IPS-20b (cell line): ENCODE results near the gene GLRX5.

Experiments
- H3K27ac ChIP-seq: one replicate; pipeline ENCODE4 v1.5.1; 2013; ENCODE audit warnings: low read length
- H3K27me3 ChIP-seq: 2 replicates; pipeline ENCODE4 v1.6.1; 2013; ENCODE audit warnings: mild to moderate bottlenecking, low read length, inconsistent platforms; ENCODE audit not compliant: insufficient read depth
- H3K36me3 ChIP-seq: 2 replicates; pipeline ENCODE4 v1.6.1; 2013; ENCODE audit warnings: low read depth, mild to moderate bottlenecking, inconsistent platforms, low read length, moderate library complexity; ENCODE audit not compliant: insufficient read depth
- H3K4me1 ChIP-seq: 2 replicates; pipeline ENCODE4 v1.6.1; 2013; ENCODE audit warnings: mild to moderate bottlenecking, control low read depth, inconsistent platforms, low read length, moderate library complexity; ENCODE audit not compliant: insufficient read depth
- H3K4me3 ChIP-seq: 2 replicates; pipeline ENCODE4 v1.5.1; 2013; ENCODE audit warnings: mild to moderate bottlenecking, low read length, inconsistent platforms
- H3K9ac ChIP-seq: 2 replicates; pipeline ENCODE4 v1.6.1; 2013; ENCODE audit warnings: low read depth, mild to moderate bottlenecking, inconsistent platforms, low read length, moderate library complexity
- H3K9me3 ChIP-seq: 2 replicates; pipeline ENCODE4 v1.6.1; 2013; ENCODE audit warnings: mild to moderate bottlenecking, low read depth, low read length, inconsistent platforms; ENCODE audit not compliant: insufficient read depth

GLRX5 gene

DNA sequence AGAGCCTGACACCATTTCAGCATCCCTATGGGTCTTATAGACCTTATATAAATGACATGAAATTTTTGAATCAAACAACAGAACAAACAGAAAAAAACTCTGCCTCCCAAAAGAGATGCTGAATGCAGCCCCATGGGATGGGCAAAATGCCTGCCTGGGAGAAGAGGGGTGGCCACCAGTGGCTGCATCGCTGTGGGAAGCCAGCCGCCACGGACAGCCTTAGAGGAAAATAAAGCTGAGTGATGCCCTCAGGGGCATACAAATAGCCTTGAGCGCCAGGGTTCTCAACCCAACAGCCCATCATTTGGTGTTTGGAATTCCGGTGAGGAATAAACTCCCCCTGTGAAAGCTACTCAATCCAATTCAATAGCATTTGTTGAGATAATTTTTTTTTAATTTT is 41.3 kb upstream of the GLRX5 start:
- H3K36me3 ChIP-seq = no peaks in the 10 kb centered on the region

DNA sequence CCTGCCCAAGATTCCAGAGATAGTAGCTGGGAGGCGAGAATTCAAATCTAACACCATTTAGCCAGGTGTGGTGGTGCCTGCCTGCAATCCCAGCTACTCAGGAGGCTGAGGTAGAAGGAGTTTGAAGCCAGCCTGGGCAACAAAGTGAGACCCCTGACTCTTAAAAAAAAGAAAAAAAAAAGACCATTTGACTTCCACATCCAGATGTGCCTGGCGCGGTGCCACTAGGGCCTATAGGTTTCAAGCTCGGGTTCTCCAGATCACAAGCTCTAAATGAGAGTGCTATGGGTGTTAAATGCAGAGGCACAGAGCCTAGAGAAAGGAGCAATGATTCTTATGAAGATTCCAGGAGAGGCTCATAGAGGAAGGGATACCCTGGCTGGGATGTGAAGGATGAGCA is 40.9 kb upstream of the GLRX5 start:
- no peaks in the 10 kb centered on the region for H3K36me3 ChIP-seq
- H3K4me1 ChIP-seq = no peaks in the 10 kb centered on the region

More for the DNA sequence above, 41.3 kb upstream of the GLRX5 start:
- no peak overlapping the region for H3K27ac ChIP-seq
- no peaks in the 10 kb centered on the region for H3K4me1 ChIP-seq
- no peak overlapping the region for H3K4me3 ChIP-seq
- no peaks in the 10 kb centered on the region for H3K9me3 ChIP-seq
- no peak overlapping the region for H3K9ac ChIP-seq
- H3K27me3 ChIP-seq = no peaks in the 10 kb centered on the region

DNA sequence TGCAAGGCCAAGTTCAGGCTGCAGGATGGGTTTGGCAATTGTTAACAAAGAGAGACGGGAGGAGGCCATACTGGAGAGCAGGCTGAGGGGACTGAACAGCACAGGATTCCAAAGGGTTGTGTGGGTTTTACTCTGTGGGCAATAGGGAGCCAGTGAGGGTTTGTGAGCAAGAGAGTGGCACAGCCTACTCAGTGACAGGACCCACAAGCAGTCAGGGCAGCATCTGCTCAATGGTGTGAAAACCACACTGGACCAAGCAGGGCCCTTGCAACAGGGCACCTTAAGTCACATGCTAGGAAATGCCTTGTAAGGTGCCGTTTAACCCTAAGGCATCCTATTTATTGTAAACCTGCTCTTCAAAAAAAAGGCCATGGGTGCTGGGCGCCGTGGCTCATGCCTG is 40.4 kb upstream of the GLRX5 start:
- no peak overlapping the region for H3K9ac ChIP-seq
- H3K27me3 ChIP-seq = no peaks in the 10 kb centered on the region
- no peaks in the 10 kb centered on the region for H3K4me1 ChIP-seq
- H3K9me3 ChIP-seq = no peaks in the 10 kb centered on the region
- no peak overlapping the region for H3K4me3 ChIP-seq
- H3K27ac ChIP-seq = no peak overlapping the region
- no peaks in the 10 kb centered on the region for H3K36me3 ChIP-seq

More for the DNA sequence above, 40.9 kb upstream of the GLRX5 start:
- no peaks in the 10 kb centered on the region for H3K9me3 ChIP-seq
- no peak overlapping the region for H3K9ac ChIP-seq
- no peak overlapping the region for H3K4me3 ChIP-seq
- no peak overlapping the region for H3K27ac ChIP-seq
- no peaks in the 10 kb centered on the region for H3K27me3 ChIP-seq

DNA sequence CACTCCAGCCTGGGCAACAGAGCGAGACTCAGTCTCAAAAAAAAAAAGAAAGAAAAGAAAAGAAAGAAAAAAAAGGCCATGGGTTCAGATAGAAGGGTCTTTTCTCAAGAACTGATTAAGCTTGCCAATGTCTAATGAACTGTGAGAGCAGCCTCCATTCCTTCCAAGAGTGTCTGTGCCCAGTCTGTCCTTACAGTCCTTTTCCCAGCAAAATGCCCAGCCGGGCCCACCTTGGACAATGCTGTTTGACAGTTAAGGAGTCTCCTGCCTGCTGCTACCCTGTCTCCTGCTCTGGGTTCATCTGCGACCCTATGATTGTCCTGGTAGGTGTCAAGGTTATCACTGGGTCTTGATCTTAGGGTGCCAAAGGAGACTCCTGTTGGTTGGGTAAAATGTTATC is 39.8 kb upstream of the GLRX5 start:
- Histone ChIP-seq H3K36me3 (no peaks in the 10 kb centered on the region), H3K9ac (no peak overlapping the region), H3K27me3 (no peaks in the 10 kb centered on the region), H3K27ac (no peak overlapping the region), H3K4me3 (no peak overlapping the region), H3K9me3 (no peaks in the 10 kb centered on the region), H3K4me1 (no peaks in the 10 kb centered on the region)

DNA sequence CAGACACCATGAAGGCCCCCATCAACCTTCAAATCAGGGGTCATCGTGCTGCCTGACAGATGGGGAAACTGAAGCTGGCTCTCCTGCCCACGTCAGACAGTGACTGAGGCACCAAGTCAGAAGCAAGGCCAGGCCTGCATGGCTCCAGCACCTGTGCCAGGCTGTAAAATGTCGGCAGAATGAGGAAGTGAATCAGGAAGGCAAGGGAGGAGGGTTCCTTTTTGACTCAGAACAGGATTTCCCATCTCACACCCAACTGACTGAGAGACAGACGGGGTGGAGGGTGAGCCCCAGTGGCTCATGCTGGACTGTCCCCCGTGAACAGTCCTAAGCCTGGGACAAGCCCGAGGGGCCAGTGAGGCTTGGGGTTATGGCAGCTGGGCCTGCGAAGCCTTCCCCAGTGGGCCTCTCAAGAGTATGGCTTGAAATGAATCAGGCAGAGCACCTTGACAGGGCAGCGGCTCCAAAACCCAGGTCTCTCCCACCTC is 39.3 kb upstream of the GLRX5 start:
- Histone ChIP-seq H3K9me3 (no peaks in the 10 kb centered on the region), H3K4me3 (no peak overlapping the region)

DNA sequence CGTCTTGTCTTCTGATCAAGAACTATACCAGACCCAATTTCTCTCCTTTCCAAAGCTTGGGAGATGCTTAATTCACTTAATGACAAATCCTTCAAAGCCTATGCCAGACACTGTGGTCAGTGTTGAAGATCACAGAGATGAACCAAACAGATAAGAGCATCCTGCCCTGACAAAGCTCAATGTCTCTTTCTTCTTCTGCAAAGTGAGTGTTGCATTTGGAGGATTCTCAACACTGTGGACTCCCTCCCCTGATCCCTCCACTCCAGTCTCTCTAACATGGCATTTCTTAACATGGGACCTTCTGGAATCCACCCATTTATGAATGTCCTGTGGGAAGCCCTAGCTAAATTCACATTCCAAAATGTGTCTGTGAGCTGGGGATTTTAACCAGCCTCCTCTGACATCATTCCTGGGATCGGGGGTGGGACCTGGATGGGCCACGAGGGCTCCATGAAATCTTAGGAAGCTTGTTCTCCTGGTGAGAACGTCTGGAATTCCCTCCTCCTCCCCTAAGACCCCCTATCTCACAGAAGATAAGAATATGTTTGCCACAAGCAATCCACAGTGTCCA is 38.7 kb upstream of the GLRX5 start:
- Histone ChIP-seq H3K36me3 (no peaks in the 10 kb centered on the region), H3K27ac (no peak overlapping the region), H3K9me3 (no peaks in the 10 kb centered on the region), H3K9ac (no peak overlapping the region), H3K27me3 (no peaks in the 10 kb centered on the region), H3K4me3 (no peak overlapping the region), H3K4me1 (no peaks in the 10 kb centered on the region)

More for the DNA sequence above, 39.3 kb upstream of the GLRX5 start:
- H3K9ac ChIP-seq = no peak overlapping the region
- no peaks in the 10 kb centered on the region for H3K27me3 ChIP-seq
- no peaks in the 10 kb centered on the region for H3K4me1 ChIP-seq
- H3K27ac ChIP-seq = no peak overlapping the region
- H3K36me3 ChIP-seq = no peaks in the 10 kb centered on the region

DNA sequence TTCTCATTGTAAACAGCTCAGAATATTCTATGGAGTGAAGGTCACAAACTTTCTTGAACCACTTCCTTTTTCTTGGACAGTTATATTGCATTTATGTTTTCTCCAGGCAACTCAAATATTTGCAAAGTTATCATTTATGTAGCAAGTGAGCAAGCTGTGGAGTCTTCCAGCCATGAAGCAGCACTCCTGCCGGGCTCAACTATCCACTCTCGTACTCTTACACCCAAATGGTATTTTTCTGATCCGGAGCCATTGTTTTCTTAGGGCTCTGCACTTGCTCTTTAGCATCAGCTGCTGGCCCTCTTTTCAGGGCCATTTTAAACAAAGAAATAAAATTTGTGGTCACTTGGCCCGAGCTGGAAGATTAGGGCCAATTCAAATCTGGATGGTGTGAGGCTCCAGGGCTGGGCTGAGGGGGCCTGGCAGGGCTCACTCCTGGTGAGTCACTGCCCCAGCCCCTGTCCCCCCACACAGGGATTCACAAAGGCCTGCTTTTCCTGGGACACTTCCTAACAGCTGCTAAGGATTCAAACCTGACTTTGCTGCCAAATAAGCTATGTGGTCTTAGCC is 38.1 kb upstream of the GLRX5 start:
- Histone ChIP-seq H3K4me3 (no peak overlapping the region), H3K9me3 (no peaks in the 10 kb centered on the region), H3K9ac (no peak overlapping the region), H3K27me3 (no peaks in the 10 kb centered on the region; the same call in 1 of the 2 replicates), H3K4me1 (no peaks in the 10 kb centered on the region), H3K36me3 (no peaks in the 10 kb centered on the region), H3K27ac (no peak overlapping the region)

DNA sequence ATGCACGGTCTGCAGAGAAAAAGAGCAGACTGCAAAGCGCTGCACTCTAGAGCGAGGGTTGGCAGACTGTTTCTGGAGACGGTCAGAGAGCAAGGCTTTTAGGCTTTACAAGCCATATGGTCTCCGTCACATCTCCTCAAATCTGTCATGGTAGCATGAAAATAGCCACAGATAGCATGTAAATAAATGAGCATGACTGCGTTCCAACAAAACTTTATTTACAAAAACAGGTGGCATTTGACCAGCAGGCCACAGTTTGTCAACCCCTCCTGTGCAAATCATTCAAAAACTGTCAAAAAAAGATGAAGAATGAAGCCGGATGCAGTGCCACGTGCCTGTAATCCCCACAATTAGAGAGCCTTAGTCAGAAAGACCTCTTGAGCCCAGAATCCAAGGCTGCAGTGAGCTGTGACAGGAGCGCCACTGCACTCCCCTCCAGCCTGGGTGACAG is 37.3 kb upstream of the GLRX5 start:
- no peaks in the 10 kb centered on the region for H3K9me3 ChIP-seq
- no peak overlapping the region for H3K4me3 ChIP-seq
- H3K4me1 ChIP-seq = no peaks in the 10 kb centered on the region
- H3K9ac ChIP-seq = no peak overlapping the region
- H3K27me3 ChIP-seq = no peaks in the 10 kb centered on the region; the same call in 1 of the 2 replicates
- H3K36me3 ChIP-seq = no peaks in the 10 kb centered on the region
- H3K27ac ChIP-seq = no peak overlapping the region

DNA sequence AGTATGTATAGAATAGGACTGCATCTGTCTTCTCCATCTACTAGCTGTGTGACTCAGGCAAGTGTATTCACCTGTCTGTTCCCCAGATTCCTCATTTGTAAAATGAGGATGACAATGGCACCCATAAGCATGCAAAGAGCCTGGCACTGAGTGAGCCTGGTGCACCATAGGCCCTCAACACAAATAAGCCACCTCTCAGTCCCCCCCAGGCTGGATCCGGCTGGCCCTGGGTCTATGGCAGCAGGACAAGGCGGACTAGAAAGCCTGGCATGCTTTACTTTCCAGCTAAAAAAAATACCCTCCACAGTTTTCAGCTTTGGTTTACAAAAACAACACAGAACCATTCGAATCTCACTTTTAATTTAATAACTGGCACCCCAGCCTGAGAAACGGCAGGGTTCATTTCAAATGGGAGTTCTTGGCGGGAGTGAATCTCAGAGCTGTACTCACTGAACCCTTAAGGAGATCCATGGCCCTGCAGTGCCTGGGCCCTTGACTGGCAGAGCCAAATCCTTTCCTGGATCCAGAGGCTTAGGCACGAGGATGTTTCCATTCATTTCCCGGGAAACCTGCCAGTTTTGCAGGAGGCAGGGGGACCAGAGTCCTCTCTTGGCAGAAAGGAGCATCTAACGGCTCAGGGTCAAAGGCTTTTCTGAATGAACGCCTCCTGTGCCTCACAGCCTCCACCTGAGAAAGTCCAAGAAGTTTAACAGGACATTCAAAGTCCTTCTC is 36.1 kb upstream of the GLRX5 start:
- H3K36me3 ChIP-seq = no peaks in the 10 kb centered on the region
- no peaks in the 10 kb centered on the region for H3K4me1 ChIP-seq
- no peaks in the 10 kb centered on the region; the same call in 1 of the 2 replicates for H3K27me3 ChIP-seq
- H3K4me3 ChIP-seq = no peak overlapping the region
- H3K27ac ChIP-seq = no peak overlapping the region
- no peaks in the 10 kb centered on the region for H3K9me3 ChIP-seq
- no peak overlapping the region for H3K9ac ChIP-seq

DNA sequence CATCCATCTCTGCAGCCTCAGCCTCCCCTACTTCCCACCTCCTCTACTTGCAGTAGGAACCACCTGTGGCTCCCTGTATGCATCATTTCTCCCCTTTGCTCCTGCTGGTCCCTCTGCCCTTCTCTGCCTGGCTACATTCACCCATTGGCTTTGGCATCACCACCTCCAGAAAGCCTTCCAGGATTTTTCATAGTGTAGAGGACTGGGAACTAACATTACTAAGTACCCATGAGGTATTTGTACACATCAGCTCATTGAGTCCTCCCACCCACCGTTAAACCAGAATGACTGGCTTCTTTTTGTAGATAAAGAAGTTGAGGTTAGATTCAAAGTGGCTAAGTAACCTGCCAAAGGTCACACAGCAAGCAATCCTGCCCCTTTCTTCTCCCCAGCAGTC is 35.5 kb upstream of the GLRX5 start:
- Histone ChIP-seq H3K9me3 (no peaks in the 10 kb centered on the region), H3K27ac (no peak overlapping the region), H3K4me3 (no peak overlapping the region), H3K36me3 (no peaks in the 10 kb centered on the region), H3K27me3 (no peaks in the 10 kb centered on the region; the same call in 1 of the 2 replicates), H3K9ac (no peak overlapping the region), H3K4me1 (no peaks in the 10 kb centered on the region)

DNA sequence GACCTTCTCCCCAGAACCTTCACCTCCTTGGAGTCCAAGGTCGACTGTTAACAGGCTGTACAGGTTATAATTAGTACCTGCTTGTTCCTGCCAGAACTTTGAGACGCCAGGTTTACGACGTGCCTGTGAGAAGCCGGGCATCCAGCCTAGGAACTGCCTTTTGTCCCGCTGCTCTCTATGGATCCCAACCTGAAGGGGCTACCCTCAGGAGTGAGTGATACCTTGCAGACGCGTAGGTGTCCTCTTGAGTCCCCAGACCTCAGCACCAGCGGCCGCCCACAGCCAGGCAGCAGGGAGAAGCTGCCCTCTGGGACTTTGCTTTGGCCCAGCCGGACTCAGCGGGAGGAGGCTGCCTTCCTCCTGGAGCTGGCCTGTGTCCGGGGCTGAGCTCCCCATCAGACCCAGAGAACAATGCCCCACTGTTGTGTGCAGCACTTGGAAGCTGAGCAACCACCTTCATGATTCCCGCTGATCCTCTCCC is 34.6 kb upstream of the GLRX5 start:
- Histone ChIP-seq H3K9ac (no peak overlapping the region), H3K9me3 (no peaks in the 10 kb centered on the region), H3K4me3 (no peak overlapping the region), H3K27ac (no peak overlapping the region), H3K4me1 (no peaks in the 10 kb centered on the region), H3K27me3 (no peaks in the 10 kb centered on the region; the same call in 1 of the 2 replicates), H3K36me3 (no peaks in the 10 kb centered on the region)
